ENCODE measurements around the gene GAGE1.
"Not testable (repeated sequence)": the region's sequence is repeated elsewhere in the genome, so short reads cannot be mapped to it uniquely, and the experiment has no call there.

GAGE1 gene, protein sequence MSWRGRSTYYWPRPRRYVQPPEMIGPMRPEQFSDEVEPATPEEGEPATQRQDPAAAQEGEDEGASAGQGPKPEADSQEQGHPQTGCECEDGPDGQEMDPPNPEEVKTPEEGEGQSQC

DNA sequence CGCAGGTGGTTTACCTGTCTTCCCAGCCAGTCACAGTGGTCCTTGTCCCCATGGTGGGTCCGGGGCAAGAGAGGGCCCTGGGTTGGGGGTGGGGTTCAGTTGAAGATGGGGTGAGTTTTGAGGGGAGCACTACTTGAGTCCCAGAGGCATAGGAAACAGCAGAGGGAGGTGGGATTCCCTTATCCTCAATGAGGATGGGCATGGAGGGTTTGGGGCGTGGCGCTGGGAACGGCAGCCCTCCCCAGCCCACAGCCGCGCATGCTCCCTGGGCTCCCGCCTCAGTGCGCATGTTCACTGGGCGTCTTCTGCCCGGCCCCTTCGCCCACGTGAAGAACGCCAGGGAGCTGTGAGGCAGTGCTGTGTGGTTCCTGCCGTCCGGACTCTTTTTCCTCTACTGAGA, at the start of gene GAGE1:
TSS of gene GAGE1 (plus strand) at position 301 of the 400 bp plus-strand sequence. CDS start 1,155 bp downstream, outside the sequence.
- not testable (repeated sequence) for DNase-seq (ENCODE audit: low spot score)

DNA sequence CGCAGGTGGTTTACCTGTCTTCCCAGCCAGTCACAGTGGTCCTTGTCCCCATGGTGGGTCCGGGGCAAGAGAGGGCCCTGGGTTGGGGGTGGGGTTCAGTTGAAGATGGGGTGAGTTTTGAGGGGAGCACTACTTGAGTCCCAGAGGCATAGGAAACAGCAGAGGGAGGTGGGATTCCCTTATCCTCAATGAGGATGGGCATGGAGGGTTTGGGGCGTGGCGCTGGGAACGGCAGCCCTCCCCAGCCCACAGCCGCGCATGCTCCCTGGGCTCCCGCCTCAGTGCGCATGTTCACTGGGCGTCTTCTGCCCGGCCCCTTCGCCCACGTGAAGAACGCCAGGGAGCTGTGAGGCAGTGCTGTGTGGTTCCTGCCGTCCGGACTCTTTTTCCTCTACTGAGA, 47.8 kb upstream of the GAGE1 start, which contains the start of gene GAGE12E:
TSS of gene GAGE12E (plus strand) at position 301 of the 400 bp plus-strand sequence. CDS start 1,155 bp downstream, outside the sequence.
- not testable (repeated sequence) for DNase-seq (ENCODE audit: low spot score)

DNA sequence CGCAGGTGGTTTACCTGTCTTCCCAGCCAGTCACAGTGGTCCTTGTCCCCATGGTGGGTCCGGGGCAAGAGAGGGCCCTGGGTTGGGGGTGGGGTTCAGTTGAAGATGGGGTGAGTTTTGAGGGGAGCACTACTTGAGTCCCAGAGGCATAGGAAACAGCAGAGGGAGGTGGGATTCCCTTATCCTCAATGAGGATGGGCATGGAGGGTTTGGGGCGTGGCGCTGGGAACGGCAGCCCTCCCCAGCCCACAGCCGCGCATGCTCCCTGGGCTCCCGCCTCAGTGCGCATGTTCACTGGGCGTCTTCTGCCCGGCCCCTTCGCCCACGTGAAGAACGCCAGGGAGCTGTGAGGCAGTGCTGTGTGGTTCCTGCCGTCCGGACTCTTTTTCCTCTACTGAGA, 38.3 kb upstream of the GAGE1 start, which contains the start of gene GAGE12F:
TSS of gene GAGE12F (plus strand) at position 301 of the 400 bp plus-strand sequence. CDS start 1,155 bp downstream, outside the sequence.
- not testable (repeated sequence) for DNase-seq (ENCODE audit: low spot score)

DNA sequence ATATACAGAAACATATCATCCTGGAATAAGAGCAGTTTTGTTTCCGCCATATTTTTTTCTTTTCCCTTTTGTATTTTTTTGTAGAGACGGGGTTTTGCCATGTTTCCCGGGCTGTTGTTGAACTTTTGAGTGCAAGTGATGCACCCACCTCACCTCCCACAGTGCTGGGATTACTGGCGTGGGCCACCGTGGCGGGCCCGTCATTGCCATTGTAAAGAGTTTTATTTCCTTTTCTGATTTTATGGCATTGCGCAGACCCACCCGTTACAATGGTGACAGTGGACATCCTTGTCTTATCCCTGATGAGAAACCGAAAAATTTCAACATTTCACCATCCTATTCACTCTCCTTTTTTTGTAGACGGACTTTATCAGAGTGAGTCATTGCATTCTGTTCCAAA, 30.1 kb upstream of the GAGE1 start:
- not testable (repeated sequence) for DNase-seq (ENCODE audit: low spot score)

DNA sequence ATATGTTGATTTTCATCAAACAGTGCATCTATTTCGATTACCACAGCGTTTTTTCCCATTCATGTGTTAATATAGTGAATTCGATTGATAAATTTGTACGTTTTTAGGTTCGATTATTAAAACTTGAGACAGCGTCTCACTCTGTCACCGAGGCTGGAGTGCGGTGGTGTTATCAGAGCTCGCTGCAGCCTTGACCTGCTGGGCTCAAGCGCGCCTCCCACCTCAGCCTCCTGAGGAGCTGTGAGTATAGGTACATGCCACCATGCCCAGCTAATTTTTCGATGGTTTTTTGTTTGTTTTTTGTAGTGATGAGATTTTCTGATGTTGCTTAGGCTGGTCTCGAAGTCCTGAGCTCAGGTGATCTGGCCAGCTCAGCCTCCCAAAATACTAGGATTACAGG, 29.7 kb upstream of the GAGE1 start:
- DNase-seq (ENCODE audit: low spot score), result not testable (repeated sequence)

DNA sequence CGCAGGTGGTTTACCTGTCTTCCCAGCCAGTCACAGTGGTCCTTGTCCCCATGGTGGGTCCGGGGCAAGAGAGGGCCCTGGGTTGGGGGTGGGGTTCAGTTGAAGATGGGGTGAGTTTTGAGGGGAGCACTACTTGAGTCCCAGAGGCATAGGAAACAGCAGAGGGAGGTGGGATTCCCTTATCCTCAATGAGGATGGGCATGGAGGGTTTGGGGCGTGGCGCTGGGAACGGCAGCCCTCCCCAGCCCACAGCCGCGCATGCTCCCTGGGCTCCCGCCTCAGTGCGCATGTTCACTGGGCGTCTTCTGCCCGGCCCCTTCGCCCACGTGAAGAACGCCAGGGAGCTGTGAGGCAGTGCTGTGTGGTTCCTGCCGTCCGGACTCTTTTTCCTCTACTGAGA, 28.7 kb upstream of the GAGE1 start, which contains the start of gene GAGE12G:
TSS of gene GAGE12G (plus strand) at position 301 of the 400 bp plus-strand sequence. CDS start 1,155 bp downstream, outside the sequence.
- not testable (repeated sequence) for DNase-seq (ENCODE audit: low spot score)

DNA sequence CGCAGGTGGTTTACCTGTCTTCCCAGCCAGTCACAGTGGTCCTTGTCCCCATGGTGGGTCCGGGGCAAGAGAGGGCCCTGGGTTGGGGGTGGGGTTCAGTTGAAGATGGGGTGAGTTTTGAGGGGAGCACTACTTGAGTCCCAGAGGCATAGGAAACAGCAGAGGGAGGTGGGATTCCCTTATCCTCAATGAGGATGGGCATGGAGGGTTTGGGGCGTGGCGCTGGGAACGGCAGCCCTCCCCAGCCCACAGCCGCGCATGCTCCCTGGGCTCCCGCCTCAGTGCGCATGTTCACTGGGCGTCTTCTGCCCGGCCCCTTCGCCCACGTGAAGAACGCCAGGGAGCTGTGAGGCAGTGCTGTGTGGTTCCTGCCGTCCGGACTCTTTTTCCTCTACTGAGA, 19.2 kb upstream of the GAGE1 start, which contains the start of gene GAGE12H:
TSS of gene GAGE12H (plus strand) at position 301 of the 400 bp plus-strand sequence. CDS start 1,155 bp downstream, outside the sequence.
- DNase-seq (ENCODE audit: low spot score), result not testable (repeated sequence)

DNA sequence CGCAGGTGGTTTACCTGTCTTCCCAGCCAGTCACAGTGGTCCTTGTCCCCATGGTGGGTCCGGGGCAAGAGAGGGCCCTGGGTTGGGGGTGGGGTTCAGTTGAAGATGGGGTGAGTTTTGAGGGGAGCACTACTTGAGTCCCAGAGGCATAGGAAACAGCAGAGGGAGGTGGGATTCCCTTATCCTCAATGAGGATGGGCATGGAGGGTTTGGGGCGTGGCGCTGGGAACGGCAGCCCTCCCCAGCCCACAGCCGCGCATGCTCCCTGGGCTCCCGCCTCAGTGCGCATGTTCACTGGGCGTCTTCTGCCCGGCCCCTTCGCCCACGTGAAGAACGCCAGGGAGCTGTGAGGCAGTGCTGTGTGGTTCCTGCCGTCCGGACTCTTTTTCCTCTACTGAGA, 9.6 kb upstream of the GAGE1 start, which contains the start of gene GAGE2A:
TSS of gene GAGE2A (plus strand) at position 301 of the 400 bp plus-strand sequence. CDS start 1,155 bp downstream, outside the sequence.
- DNase-seq (ENCODE audit: low spot score), result not testable (repeated sequence)

DNA sequence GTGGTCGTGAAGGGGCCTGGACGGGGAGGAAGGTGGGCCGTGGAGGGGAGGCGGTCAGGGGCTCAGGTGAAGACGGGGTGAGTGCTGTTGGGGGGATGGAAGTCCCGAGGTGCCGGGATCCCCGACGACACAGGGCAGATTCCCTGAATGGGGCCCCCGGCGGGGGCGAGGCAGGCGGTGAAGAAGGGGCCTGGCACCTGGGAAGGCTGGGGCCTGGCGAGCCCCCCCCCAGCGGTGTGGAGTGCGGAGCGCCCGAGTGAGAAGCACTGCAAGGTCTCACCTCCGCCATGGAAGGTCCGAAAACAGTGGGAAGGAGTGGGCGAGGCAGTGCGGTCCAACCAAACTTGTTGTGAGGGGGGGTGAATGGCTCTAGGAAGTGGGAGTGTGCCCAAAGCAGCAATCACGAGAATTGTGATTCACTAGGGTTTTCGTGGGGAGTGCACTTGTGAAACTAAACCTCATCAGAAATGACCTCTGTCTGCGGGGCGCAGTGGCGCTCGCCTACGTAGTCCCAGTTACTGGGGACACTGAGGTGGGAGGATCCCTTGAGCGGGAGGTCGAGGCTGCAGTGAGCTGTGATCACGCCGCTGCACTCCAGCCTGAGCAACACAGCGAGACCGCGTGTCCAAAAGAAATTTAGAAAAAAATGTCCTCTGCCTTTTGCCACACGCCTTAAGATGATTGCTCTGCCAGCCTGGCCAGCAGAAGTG, 8.9 kb upstream of the GAGE1 start:
- DNase-seq (ENCODE audit: low spot score), result not testable (repeated sequence)

DNA sequence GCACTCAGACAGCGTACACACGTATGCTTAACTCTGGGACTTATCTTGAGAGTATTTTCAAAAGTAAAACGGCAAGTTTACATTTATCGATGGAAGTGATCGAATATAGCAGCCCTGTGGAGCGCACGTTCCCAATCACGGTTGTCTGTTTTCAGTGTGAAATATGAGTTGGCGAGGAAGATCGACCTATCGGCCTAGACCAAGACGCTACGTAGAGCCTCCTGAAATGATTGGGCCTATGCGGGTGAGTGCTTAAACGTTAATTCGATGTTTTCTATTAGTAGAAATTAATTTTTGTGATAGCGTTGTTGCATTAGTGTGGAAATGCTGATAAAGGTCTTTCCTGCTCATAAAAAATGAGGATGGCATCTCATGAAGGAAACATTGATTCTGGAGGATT, 8.3 kb upstream of the GAGE1 start:
- not testable (repeated sequence) for DNase-seq (ENCODE audit: low spot score)

DNA sequence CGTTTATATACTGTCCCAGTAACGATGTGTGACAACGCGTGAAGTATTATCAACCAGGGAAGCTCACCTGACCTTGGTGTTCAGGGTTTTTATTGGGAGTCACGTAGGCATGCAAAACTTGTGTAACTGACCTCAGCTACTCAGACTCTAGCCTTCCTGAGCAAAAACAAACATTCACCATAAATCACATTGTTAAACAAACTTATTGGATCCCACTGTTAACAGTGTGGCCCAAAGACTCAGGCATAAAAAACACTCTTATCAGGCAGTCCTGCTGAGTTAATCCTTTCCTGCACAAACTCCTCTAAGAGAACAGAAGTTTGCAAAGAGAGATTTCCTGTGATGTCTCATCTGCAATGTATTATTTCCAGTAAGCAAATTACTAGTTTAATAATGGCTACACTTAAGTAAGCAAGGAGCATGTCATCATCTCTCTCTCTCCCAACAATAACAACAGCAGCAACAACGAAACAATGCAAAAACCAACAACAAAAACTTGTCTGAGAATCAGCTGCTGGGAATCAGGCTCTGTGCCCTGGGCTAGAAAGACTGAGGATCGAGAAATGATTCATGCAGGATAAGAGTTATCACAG, 12.0 kb downstream of the GAGE1 start:
- DNase-seq (ENCODE audit: low spot score), result no peak

DNA sequence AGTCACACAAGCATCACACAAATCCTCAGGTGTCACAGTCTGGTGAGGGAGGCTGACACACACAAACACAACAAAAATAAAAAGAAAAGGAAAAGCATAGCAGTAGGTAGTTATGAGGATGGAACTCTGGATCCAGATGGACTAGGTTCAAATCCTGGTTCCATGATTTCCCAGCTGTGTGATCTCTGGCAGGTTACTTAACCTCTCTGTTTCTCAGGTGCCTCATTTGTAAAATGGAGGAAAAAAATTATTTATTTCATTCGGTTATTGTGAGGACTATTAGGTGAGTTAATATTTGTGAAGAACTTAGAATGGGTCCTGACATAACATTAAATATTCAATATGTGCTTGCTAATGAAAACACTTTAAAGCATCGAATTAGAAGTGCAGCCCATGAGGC, 19.8 kb downstream of the GAGE1 start:
- DNase-seq (ENCODE audit: low spot score), result no peak

DNA sequence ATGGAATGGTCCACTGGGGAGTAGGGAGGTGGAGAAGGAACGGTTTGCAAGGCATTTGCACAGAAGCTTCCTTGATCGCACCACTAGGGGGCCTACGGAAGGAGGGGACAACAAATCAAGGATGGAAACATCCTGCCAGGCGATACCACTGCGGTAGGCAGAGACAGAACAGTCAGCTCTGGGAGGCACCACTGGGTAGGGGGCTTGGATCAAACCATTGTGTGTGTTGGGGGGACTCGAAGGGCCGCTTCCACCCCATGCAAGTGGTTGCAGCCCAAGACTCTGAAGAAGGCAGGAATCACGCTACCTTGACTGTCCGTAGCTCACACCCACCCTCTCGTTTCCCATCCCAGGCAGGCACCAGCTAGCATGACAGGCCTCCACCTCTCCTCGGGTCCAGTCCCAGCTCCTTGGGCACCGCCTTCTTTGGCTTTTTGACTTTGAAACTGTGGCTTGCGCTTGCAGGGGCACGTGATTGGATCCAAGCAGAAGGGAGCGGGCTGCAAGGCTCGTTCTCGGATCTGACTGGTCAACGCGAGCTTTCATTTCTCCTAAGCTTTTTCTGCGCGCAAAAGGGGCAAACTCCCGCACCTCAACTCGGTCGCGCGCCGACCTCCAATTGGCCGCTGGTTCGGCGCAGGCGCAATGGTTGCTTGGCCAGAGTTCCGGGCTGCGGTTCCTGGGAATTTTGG, 28.4 kb downstream of the GAGE1 start:
- DNase-seq (ENCODE audit: low spot score), result peak; percentile 3

DNA sequence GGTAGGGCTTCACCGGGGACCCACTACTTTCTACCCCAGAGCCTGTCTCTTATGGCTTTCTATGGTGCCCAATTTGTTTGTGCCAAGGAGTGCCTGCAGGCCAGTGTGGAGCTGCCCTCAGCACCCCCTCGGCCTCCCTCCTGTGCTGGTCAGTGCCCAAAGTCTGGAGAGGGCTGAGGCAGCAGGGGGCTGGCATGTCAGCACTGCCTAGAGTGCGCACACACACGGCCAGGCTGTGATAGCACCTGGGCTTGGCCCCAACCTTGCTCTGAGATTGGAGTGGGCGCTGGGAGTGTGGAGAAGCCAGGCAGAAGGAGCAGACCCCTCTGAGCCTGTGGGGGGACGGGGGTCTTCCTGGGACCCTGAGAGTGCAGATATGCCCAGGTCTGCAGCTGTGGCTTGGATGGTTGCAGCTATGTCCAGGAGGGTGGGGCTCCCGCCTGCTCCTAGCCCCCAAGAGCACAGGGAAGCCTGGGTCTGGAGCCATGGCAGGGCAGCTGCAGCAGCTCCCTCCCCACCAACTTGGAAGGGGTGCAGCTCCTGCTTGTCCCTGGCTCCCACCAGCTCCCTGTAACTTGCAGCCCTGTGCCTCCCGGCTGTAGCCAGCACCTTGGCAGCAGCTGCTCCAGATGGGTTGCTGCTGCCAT, 46.3 kb downstream of the GAGE1 start:
- DNase-seq (ENCODE audit: low spot score), result no peak

DNA sequence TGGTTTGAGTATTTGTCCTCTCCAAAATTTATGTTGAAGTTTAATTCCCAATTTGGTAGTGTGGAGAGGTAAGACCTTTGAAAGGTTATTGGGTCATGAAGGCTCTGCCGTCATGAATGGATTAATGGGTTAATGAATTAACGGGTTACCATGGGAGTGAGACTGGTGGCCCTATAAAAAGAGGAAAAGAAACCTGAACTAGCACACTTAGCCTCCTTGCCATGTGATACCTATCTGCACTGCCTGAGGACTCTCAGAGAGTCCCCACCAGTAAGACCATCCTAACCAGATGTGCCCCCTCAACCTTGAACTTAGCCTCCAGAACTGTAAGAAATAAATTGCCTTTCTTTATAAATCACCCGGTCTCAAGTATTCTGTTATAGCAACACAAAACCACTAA, 57.7 kb downstream of the GAGE1 start:
- DNase-seq (ENCODE audit: low spot score), result no peak

All from NAMALWA (cell line).